ENCODE results near the gene KLRK1.
"Not testable (repeated sequence)": the region's sequence is repeated elsewhere in the genome, so short reads cannot be mapped to it uniquely, and the experiment has no call there.

The KLRK1 gene

GRCh38 chr12:10362828-10363657 is 26.8 kb downstream of the KLRK1 start:
- no peak for DNase-seq (ENCODE audit: low read depth in 2 of 3, low spot score in 2 of 3)

DNA sequence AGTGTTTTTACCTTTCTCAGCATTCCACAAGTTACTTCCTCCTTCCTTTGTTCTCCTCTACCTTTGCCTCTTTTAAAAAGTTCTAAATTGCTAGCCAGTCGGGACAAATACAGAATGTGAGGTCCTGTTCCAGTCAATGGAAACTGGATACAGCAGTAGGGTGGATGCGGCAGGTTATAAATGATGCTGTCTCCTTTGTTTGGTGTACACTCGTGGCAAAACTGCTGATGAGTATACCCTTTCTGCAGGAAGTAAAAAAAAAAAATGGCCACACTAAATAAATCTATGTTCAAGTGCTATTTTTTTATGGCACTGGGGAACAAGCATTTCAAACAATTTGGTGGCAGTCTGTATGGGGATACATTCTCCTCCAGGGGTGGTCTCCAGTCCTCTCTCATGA is 27.5 kb downstream of the KLRK1 start:
- DNase-seq (ENCODE audit: low read depth in 2 of 3, low spot score in 2 of 3): no peak

GRCh38 chr12:10361622-10362021 is 28.2 kb downstream of the KLRK1 start:
- no peak for DNase-seq (ENCODE audit: low read depth in 2 of 3, low spot score in 2 of 3)

DNA sequence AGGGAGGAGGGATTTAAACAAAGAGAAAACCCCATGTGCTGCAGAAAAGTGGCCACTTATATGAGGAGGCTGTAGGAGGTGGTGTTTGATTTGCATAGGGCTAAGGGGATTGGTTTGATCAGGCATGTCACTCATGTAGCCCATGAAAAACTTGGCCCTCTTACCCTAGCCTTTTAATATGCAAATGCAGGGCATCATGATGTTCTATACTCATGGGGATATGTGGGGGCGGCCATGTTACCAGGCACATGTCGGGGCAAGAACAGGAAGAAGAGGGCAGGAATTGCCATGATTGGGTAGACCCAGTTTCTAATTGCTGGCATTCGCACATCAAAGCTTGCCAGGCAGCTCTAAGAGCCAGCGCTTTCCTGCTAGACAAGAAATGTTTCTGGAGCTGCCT is 28.8 kb downstream of the KLRK1 start:
- DNase-seq (ENCODE audit: low read depth in 2 of 3, low spot score in 2 of 3): no peak

DNA sequence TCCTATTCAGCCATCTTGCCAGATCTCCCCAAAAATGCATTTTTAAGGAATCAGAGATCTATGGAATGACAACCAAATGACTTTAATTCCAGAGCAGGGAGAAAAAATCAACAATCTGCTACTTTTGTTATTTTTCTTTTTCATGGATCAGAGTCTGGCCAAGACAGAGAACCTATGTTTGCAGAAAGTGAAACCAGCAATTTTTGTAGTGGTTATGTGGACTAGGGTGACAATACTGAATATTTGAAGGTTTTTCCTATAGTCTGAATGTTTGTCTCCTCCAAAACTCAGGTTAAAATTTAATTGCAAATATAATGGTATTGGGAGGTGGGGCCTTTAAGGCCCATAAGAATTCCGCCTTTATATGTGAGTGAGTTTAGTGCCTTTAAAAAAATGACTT is 30.9 kb downstream of the KLRK1 start:
- DNase-seq (ENCODE audit: low read depth in 2 of 3, low spot score in 2 of 3): no peak

GRCh38 chr12:10358131-10358530 is 31.7 kb downstream of the KLRK1 start:
- no peak for DNase-seq (ENCODE audit: low read depth in 2 of 3, low spot score in 2 of 3)

GRCh38 chr12:10354502-10354901 is 35.3 kb downstream of the KLRK1 start:
- no peak for DNase-seq (ENCODE audit: low read depth in 2 of 3, low spot score in 2 of 3)

DNA sequence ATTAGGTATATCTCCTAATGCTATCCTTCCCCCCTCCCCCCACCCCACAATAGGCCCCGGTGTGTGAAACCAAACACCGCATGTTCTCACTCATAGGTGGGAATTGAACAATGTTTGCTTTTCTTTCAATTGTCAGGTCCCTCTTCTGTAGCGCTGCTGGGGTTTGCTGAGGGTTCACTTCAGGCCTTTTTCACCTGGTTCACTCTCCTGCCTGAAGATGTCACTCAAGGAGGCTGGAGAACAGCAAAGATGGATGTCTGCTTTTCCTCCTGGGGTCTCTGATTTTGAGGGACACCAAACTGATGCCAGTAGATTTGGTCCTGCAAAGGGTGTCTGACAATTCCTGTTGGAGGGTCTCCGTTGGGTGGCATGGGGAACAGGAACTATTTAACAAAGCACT is 35.8 kb downstream of the KLRK1 start:
- no peak for DNase-seq (ENCODE audit: low read depth in 2 of 3, low spot score in 2 of 3)

DNA sequence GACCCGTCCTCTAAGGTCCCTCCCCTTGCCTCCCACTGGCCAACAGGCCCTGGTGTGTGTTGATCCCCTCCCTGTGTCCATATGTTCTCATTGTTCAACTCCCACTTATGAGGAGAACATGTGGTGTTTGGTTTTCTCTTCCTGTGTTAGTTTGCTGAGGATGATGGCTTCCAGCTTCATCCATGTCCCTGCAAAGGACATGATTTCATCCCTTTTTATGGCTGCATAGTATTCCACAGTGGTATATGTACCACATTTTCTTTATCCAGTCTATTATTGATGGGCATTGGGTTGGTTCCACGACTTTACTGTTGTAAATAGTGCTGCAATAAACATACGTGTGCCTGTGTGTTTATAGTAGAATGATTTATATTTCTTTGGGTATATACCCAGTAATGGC is 38.4 kb downstream of the KLRK1 start:
- DNase-seq (ENCODE audit: low read depth in 2 of 3, low spot score in 2 of 3): not testable (repeated sequence)

DNA sequence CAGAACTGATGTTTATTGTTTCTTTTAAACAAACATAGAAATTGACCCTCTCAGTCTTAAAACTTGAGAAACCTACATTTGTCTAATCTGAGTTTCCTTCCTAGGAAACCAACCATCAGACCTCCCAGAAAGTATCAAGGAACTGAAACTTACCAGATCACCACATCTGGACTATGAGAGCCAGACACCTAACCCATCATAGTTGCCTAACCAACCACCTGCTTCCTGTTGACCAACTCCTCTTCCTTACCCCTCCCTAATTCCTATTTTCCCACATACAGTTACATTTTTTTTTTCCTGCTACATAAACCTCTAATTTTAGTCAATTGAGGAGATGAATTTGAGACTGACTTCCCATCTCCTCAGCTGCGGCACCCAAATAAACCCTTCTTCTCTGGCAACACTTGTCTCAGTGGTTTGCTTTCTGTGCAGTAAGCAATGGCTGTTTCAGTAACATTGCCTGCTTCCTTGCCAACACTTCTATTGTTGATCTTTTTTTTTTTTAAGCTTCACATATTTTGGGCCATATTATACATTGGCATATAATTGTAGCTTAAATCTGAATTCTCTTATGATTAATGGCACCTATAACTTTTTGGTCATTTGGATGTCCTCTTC is 47.8 kb downstream of the KLRK1 start:
- DNase-seq (ENCODE audit: low read depth in 2 of 3, low spot score in 2 of 3): no peak

DNA sequence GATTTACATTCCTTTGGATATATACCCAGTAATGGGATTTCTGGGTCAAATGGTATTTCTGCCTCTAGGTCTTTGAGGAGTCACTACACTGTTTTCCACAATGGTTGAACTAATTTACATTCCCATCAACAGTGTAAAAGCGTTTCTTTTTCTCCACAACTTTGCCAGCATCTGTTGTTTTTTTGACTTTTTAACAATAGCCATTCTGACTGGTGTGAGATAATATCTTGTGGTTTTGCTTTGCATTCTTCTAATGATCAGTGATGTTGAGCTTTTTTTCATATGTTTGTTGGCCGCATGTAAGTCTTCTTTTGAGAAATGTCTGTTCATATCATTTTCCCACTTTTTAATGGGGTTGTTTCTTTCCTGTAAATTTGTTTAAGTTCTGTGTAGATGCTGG is 48.9 kb downstream of the KLRK1 start:
- not testable (repeated sequence) for DNase-seq (ENCODE audit: low read depth in 2 of 3, low spot score in 2 of 3)

GRCh38 chr12:10339053-10339840 is 50.6 kb downstream of the KLRK1 start:
- no peak for DNase-seq (ENCODE audit: low read depth in 2 of 3, low spot score in 2 of 3)

GRCh38 chr12:10338470-10338869 is 51.4 kb downstream of the KLRK1 start:
- not testable (repeated sequence) for DNase-seq (ENCODE audit: low read depth in 2 of 3, low spot score in 2 of 3)

DNA sequence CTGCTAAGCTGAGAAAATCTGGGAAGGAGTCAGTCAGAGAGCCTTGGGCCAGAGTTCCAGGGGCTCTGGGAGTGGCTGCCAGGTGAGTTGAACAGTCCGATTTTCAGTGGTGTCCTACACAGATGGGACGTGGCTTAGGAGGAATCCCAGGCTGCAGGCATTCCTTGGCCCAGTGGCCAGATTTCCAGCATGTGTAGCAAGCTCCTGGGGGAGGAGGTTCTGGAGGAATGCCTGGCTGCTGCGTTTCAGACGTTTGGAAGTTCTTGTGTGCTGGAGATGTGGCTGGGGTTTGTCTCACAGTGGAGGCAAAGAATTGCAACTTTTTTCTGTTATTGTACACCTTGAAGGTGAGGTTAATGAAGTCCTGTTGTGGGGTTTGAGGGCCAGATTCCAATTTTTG is 53.6 kb downstream of the KLRK1 start:
- not testable (repeated sequence) for DNase-seq (ENCODE audit: low read depth in 2 of 3, low spot score in 2 of 3)

DNA sequence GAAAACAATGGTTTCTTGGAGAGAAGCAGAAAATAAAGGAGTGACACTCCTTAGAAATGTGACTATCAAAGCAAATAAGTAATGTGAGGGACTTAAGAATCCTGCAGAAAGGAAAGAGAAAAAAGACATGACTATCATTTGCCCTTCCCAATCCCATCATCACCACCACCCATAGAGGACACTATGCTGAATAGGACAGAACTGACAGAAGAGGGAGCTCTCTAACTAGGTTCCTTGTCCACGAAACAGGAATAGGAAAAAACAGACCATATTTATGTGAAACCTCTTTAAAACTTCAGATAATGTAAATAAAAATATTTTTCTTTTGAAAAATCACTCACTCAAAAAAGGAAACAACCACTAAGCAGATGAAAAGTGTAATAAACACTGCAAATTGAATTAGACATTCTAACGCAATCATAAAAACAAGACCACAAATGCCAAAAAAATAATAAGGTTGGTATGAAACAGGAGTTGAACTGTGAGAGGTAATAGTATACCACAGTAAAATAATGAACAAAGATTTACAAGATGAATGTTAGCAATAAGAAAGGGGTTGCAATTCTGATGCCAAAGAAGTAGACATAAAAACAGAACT is 58.1 kb downstream of the KLRK1 start:
- DNase-seq (ENCODE audit: low read depth in 2 of 3, low spot score in 2 of 3): no peak

DNA sequence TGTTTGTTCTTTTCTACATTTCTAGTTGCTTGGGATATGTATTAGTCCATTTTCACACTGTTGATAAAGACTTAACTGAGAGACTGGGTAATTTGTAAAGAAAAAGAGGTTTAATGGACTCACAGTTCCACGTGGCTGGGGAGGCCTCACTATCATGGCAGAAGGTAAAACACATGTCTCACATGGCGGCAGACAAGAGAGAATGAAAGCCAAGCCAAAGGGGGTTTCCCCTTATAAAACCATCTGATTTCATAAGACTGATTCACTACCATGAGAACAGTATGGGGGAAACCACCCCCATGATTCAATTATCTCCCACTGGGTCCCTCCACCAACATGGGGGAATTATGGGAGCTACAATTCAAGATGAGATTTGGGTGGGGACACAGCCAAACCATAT is 61.1 kb downstream of the KLRK1 start:
- DNase-seq (ENCODE audit: low read depth in 2 of 3, low spot score in 2 of 3): not testable (repeated sequence)
